A549 (cell line): ENCODE data around the gene DNAH5.

Source experiments
- CHD2 ChIP-seq: fragments of 150-350 bp; IDR thresholded peaks from 2 replicates; pipeline ENCODE4 v1.6.1; 2014; ENCODE audit warnings: low read length; ENCODE audit not compliant: partially characterized antibody
- CTCF ChIP-seq: fragments of >200 bp; sonication (Bioruptor Twin); formaldehyde crosslinking; IDR thresholded peaks from 3 replicates; pipeline ENCODE4 v1.5.1; 2016
- EP300 ChIP-seq, 2 experiments: fragments of >200 bp; sonication (Bioruptor Twin); formaldehyde crosslinking; IDR thresholded peaks; 2 replicates in 1 of 2; 3 replicates in 1 of 2; pipeline ENCODE4 v1.6.1; 2016 to 2017
- MAX ChIP-seq: IDR thresholded peaks from 2 replicates; pipeline ENCODE4 v1.6.1; 2012
- MYC ChIP-seq: IDR thresholded peaks from 2 replicates; pipeline ENCODE4 v1.6.1; 2012; ENCODE audit warnings: mild to moderate bottlenecking, inconsistent platforms, low read length, improper control_type of control experiment, borderline replicate concordance
- NPAS2 ChIP-seq: fragments of 250-450 bp; sonication (Bioruptor Pico); IDR thresholded peaks from 2 replicates; pipeline ENCODE4 v1.8.0; 2022; ENCODE audit warnings: mild to moderate bottlenecking, moderate library complexity, borderline replicate concordance

GRCh38 chr5:13653709-13654108 is 290.8 kb downstream of the DNAH5 start:
- TF ChIP-seq CTCF (no peak), MYC (no peak), NPAS2 (CRISPR knock-in tag) (no peak), CHD2 (no peak), EP300 (IDR thresholded peaks at IDR 0.05) (no peak), MAX (no peak)
